Measurements from ENCODE around the gene TRIM7.

Gene TRIM7

GRCh38 chr5:181164076-181164952 lies 40.7 kb downstream of the TRIM7 start:
- peak; percentile 94 for FAIRE-seq
- no peak for DNase-seq (ENCODE audit: insufficient read length)
- TF ChIP-seq POLR2AphosphoS5 (IDR thresholded peaks at IDR 0.05; ENCODE audit: low read depth, low read length) (no peak), POLR2A (IDR thresholded peaks at IDR 0.05; ENCODE audit: low read depth, low read length) (no peak), TAF1 (IDR thresholded peaks at IDR 0.05; ENCODE audit: borderline replicate concordance, low read depth, low read length) (no peak)

GRCh38 chr5:181163487-181164075 lies 41.4 kb downstream of the TRIM7 start:
- FAIRE-seq: peak; percentile 24
- DNase-seq (ENCODE audit: insufficient read length): no peak
- TF ChIP-seq TAF1 (IDR thresholded peaks at IDR 0.05; ENCODE audit: borderline replicate concordance, low read depth, low read length): no peak
- no peak for TF ChIP-seq POLR2AphosphoS5 (IDR thresholded peaks at IDR 0.05; ENCODE audit: low read depth, low read length)
- TF ChIP-seq POLR2A (IDR thresholded peaks at IDR 0.05; ENCODE audit: low read depth, low read length): no peak

- no peak for DNase-seq (ENCODE audit: insufficient read length)
- TF ChIP-seq TAF1 (IDR thresholded peaks at IDR 0.05; ENCODE audit: borderline replicate concordance, low read depth, low read length): no peak
- TF ChIP-seq POLR2A (IDR thresholded peaks at IDR 0.05; ENCODE audit: low read depth, low read length): no peak
- TF ChIP-seq POLR2AphosphoS5 (IDR thresholded peaks at IDR 0.05; ENCODE audit: low read depth, low read length): no peak
- FAIRE-seq: no peak
Measured at GRCh38 chr5:181161534-181162175, 43.3 kb downstream of the TRIM7 start.

- DNase-seq (ENCODE audit: insufficient read length) (peak; percentile 43), FAIRE-seq (peak; percentile 53)
Measured at GRCh38 chr5:181160755-181161533, 44.1 kb downstream of the TRIM7 start.

GRCh38 chr5:181160152-181160754 lies 44.7 kb downstream of the TRIM7 start:
- TF ChIP-seq POLR2AphosphoS5 (IDR thresholded peaks at IDR 0.05; ENCODE audit: low read depth, low read length): no peak
- TF ChIP-seq POLR2A (IDR thresholded peaks at IDR 0.05; ENCODE audit: low read depth, low read length): no peak
- no peak for TF ChIP-seq TAF1 (IDR thresholded peaks at IDR 0.05; ENCODE audit: borderline replicate concordance, low read depth, low read length)
- FAIRE-seq (peak; percentile 77), DNase-seq (ENCODE audit: insufficient read length) (peak; percentile 76)

GRCh38 chr5:181159286-181160151 lies 45.5 kb downstream of the TRIM7 start:
- FAIRE-seq (peak; percentile 93), DNase-seq (ENCODE audit: insufficient read length) (peak; percentile 72)
- no peak for TF ChIP-seq TAF1 (IDR thresholded peaks at IDR 0.05; ENCODE audit: borderline replicate concordance, low read depth, low read length)

GRCh38 chr5:181158869-181159268 lies 46.1 kb downstream of the TRIM7 start:
- DNase-seq (ENCODE audit: insufficient read length): no peak
- TF ChIP-seq TAF1 (IDR thresholded peaks at IDR 0.05; ENCODE audit: borderline replicate concordance, low read depth, low read length): no peak
- no peak for TF ChIP-seq POLR2A (IDR thresholded peaks at IDR 0.05; ENCODE audit: low read depth, low read length)
- no peak for TF ChIP-seq POLR2AphosphoS5 (IDR thresholded peaks at IDR 0.05; ENCODE audit: low read depth, low read length)
- FAIRE-seq: no peak

GRCh38 chr5:181156758-181157157 lies 48.2 kb downstream of the TRIM7 start:
- DNase-seq (ENCODE audit: insufficient read length) (no peak), FAIRE-seq (peak; percentile 62)
- TF ChIP-seq POLR2A (IDR thresholded peaks at IDR 0.05; ENCODE audit: low read depth, low read length): no peak
- TF ChIP-seq POLR2AphosphoS5 (IDR thresholded peaks at IDR 0.05; ENCODE audit: low read depth, low read length): no peak
- TF ChIP-seq TAF1 (IDR thresholded peaks at IDR 0.05; ENCODE audit: borderline replicate concordance, low read depth, low read length): no peak

GRCh38 chr5:181153814-181154213 lies 51.2 kb downstream of the TRIM7 start:
- FAIRE-seq: no peak
- DNase-seq (ENCODE audit: insufficient read length): no peak

GRCh38 chr5:181152406-181152805 lies 52.6 kb downstream of the TRIM7 start:
- DNase-seq (ENCODE audit: insufficient read length) (no peak), FAIRE-seq (no peak)
- no peak for TF ChIP-seq POLR2A (IDR thresholded peaks at IDR 0.05; ENCODE audit: low read depth, low read length)
- no peak for TF ChIP-seq TAF1 (IDR thresholded peaks at IDR 0.05; ENCODE audit: borderline replicate concordance, low read depth, low read length)
- TF ChIP-seq POLR2AphosphoS5 (IDR thresholded peaks at IDR 0.05; ENCODE audit: low read depth, low read length): no peak

More at GRCh38 chr5:181153814-181154213, 51.2 kb downstream of the TRIM7 start:
- TF ChIP-seq TAF1 (IDR thresholded peaks at IDR 0.05; ENCODE audit: borderline replicate concordance, low read depth, low read length) (no peak), POLR2AphosphoS5 (IDR thresholded peaks at IDR 0.05; ENCODE audit: low read depth, low read length) (no peak), POLR2A (IDR thresholded peaks at IDR 0.05; ENCODE audit: low read depth, low read length) (no peak)
